Osteocyte (in vitro differentiated cells): ENCODE measurements around the gene CHD5. TPM values are rescaled to one million over a fixed set of nuclear protein-coding genes. Genes with fewer than 3 reads are reported as not detected.

Experiments
- DNase-seq: peaks from one replicate; pipeline ENCODE4 v3.0.0; 2021; ENCODE audit warnings: mixed read lengths; ENCODE audit not compliant: unreplicated experiment; ENCODE audit errors: extremely low spot score
- H3K27ac Mint-ChIP-seq: one replicate; pipeline ENCODE4 v1.8.0; 2021; ENCODE audit warnings: mild to moderate bottlenecking, mixed read lengths; ENCODE audit not compliant: unreplicated experiment
- H3K27me3 Mint-ChIP-seq: one replicate; pipeline ENCODE4 v1.8.0; 2021; ENCODE audit warnings: mixed read lengths; ENCODE audit not compliant: unreplicated experiment
- H3K36me3 Mint-ChIP-seq: one replicate; pipeline ENCODE4 v1.8.0; 2021; ENCODE audit warnings: mixed read lengths; ENCODE audit not compliant: unreplicated experiment
- H3K4me1 Mint-ChIP-seq: one replicate; pipeline ENCODE4 v1.8.0; 2021; ENCODE audit warnings: mixed read lengths; ENCODE audit not compliant: unreplicated experiment
- H3K4me3 Mint-ChIP-seq: one replicate; pipeline ENCODE4 v1.8.0; 2021; ENCODE audit warnings: mild to moderate bottlenecking, moderate library complexity, mixed read lengths; ENCODE audit not compliant: unreplicated experiment
- H3K9me3 Mint-ChIP-seq: one replicate; pipeline ENCODE4 v1.8.0; 2021; ENCODE audit warnings: mixed read lengths; ENCODE audit not compliant: unreplicated experiment
- CTCF ChIP-seq: fragments of 200-600 bp; sonication (generic); IDR thresholded peaks from 2 replicates; pipeline ENCODE4 v1.5.0; 2021; ENCODE audit warnings: antibody characterized with exemption, mild to moderate bottlenecking, moderate library complexity
- total RNA-seq: library from RNA; stranded (reverse); gene quantifications from 2 replicates; pipeline ENCODE4 v1.2.1, GENCODE V29; 2021

The CHD5 gene
- total RNA-seq, 1 donor from 2014 or later = 0.43 TPM

- Mint-ChIP-seq H3K4me1 (peaks cover 41% of the 10 kb centered on the region), H3K36me3 (peaks cover 14% of the 10 kb centered on the region), H3K4me3 (peak overlapping the region; percentile 83), H3K27ac (peak overlapping the region; percentile 99), H3K27me3 (no peaks in the 10 kb centered on the region), H3K9me3 (no peaks in the 10 kb centered on the region)
- no peak for TF ChIP-seq CTCF
- no peak for DNase-seq
Measured at GRCh38 chr1:6200188-6200809, 20.2 kb upstream of the CHD5 start.

DNA sequence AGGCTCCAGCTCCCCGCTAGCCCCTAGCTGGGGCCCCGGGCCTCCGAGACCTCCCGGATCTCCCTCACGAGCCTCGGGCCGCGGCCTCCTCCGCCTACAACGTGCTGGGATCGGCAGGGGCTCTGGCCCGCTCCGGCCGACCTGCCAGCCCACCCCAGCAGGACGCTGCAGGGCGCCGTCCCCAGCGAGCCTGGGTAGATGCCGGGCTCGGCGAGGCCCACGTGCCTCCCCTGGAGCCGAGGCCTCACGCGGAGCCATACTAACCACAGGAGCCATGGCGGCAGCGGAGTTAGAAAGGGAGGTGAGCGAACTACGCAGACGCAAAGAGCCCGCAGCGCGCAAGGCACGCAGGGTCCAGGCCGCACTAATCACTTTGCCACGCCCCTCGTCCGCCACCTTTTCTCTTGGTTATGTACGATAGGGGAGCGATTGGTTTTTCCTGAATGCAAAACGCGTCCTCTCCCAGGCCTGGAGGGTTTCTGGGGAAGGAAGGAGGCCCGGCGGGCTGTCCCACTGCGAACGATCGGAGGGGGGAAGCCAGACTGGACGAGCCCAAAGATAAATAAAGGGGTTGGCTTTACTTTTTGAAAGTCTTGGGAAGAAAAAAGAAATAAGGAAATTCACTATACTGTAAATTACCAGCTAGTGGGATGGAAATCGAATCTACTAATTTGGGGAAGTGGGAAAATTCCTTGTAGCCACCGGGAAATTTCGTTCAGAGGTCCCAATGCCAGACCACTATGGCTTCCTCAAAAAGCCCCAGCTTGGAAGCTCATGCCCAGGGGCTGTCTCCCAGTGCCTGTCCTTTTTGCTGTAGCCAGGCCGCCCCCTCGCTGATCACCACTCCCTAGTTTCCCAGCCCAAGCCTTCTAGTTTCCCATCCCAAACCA, 19.4 kb upstream of the CHD5 start, which contains the start of gene RPL22:
RPL22 (minus strand) TSS at position 298 of the 890 bp plus-strand sequence; CDS start at position 276, 22 bp downstream.
- H3K36me3 Mint-ChIP-seq = peaks cover 16% of the 10 kb centered on the region
- peak within 1 kb of the TSS; percentile 83 for H3K4me3 Mint-ChIP-seq
- H3K27ac Mint-ChIP-seq = peak within 1 kb of the TSS; percentile 99
- no peaks in the 10 kb centered on the region for H3K9me3 Mint-ChIP-seq
- no peaks in the 10 kb centered on the region for H3K27me3 Mint-ChIP-seq
- peak; percentile 99 for DNase-seq
- H3K4me1 Mint-ChIP-seq = peaks cover 36% of the 10 kb centered on the region
- no peak for TF ChIP-seq CTCF

- no peaks in the 10 kb centered on the region for H3K27me3 Mint-ChIP-seq
- peaks cover 35% of the 10 kb centered on the region for H3K4me1 Mint-ChIP-seq
- peaks cover 18% of the 10 kb centered on the region for H3K36me3 Mint-ChIP-seq
- TF ChIP-seq CTCF = no peak
- no peak for DNase-seq
- peak overlapping the region; percentile 74 for H3K27ac Mint-ChIP-seq
- peak overlapping the region; percentile 83 for H3K4me3 Mint-ChIP-seq
- H3K9me3 Mint-ChIP-seq = no peaks in the 10 kb centered on the region
Measured at GRCh38 chr1:6198646-6199297, 18.7 kb upstream of the CHD5 start.

GRCh38 chr1:6197746-6198427, 17.8 kb upstream of the CHD5 start:
- no peaks in the 10 kb centered on the region for H3K9me3 Mint-ChIP-seq
- DNase-seq = no peak
- peaks cover 35% of the 10 kb centered on the region for H3K4me1 Mint-ChIP-seq
- peaks cover 22% of the 10 kb centered on the region for H3K36me3 Mint-ChIP-seq
- peak overlapping the region; percentile 83 for H3K4me3 Mint-ChIP-seq
- H3K27ac Mint-ChIP-seq = peak overlapping the region; percentile 74
- no peaks in the 10 kb centered on the region for H3K27me3 Mint-ChIP-seq
- no peak for TF ChIP-seq CTCF
